Activated B cell treated with CpG ODN at 0.5 μM for 24 hours (primary cell): ENCODE data around the gene ADAT1. TPM values are rescaled to one million over a fixed set of nuclear protein-coding genes. Genes with fewer than 3 reads are reported as not detected.

Experiments used
- ATAC-seq: fragments of 200-7000 bp; cut with Tn5 transposase; one replicate; pipeline ENCODE4 v1.10.0; 2021; ENCODE audit warnings: low read depth, mild to moderate bottlenecking, moderate library complexity
- CTCF ChIA-PET: fragments of 350-600 bp; sonication (Branson Sonifier 250); formaldehyde crosslinking; loops from one replicate; lab custom pipeline; 2021; ENCODE audit warnings: antibody characterized with exemption; lab: Charles Lee
- POLR2A ChIA-PET: fragments of 350-600 bp; sonication (Branson Sonifier 250); formaldehyde crosslinking; loops from one replicate; lab custom pipeline; 2021; ENCODE audit warnings: antibody characterized with exemption; lab: Charles Lee
- DNase-seq: peaks from one replicate; pipeline ENCODE4 v3.0.0; 2022
- H3K27ac Mint-ChIP-seq: one replicate; pipeline ENCODE4 v1.8.0; 2020; ENCODE audit warnings: mixed read lengths
- H3K27me3 Mint-ChIP-seq: one replicate; pipeline ENCODE4 v1.8.0; 2021; ENCODE audit warnings: mixed read lengths
- H3K36me3 Mint-ChIP-seq: one replicate; pipeline ENCODE4 v1.8.0; 2021; ENCODE audit warnings: low read depth, mixed read lengths
- H3K4me1 Mint-ChIP-seq: one replicate; pipeline ENCODE4 v1.8.0; 2021; ENCODE audit warnings: mixed read lengths
- H3K4me3 Mint-ChIP-seq: one replicate; pipeline ENCODE4 v1.8.0; 2020; ENCODE audit warnings: mild to moderate bottlenecking, mixed read lengths
- H3K9me3 Mint-ChIP-seq: one replicate; pipeline ENCODE4 v1.8.0; 2020; ENCODE audit warnings: mixed read lengths
- CTCF ChIP-seq: fragments of 200-600 bp; IDR thresholded peaks from one replicate; pipeline ENCODE4 v1.8.0; 2022; ENCODE audit warnings: antibody characterized with exemption, mild to moderate bottlenecking
- intact Hi-C: fragments of 100-400 bp; cut with micrococcal nuclease; formaldehyde crosslinking; loops from one replicate; pipeline ENCODE4 v1.15.1; 2024
- total RNA-seq: library from RNA; stranded (reverse); gene quantifications from 2 replicates; pipeline ENCODE4 v1.2.3, GENCODE V29; 2022

ADAT1 gene
- total RNA-seq, 1 donor from 2014 or later, result 57.2 TPM

GRCh38 chr16:75558846-75559401 lies 64.2 kb downstream of the ADAT1 start:
- intact Hi-C loops, result loop anchor here (5.0 to 10.0 kb wide), 3 partner anchors 324 to 892 kb away; partner anchors contain the start of genes RFWD3 and WDR59
- Mint-ChIP-seq H3K4me3 (no peak overlapping the region), H3K27ac (no peak overlapping the region), H3K36me3 (peaks cover 3% of the 10 kb centered on the region), H3K9me3 (no peaks in the 10 kb centered on the region), H3K27me3 (no peaks in the 10 kb centered on the region), H3K4me1 (peaks cover 10% of the 10 kb centered on the region)
- CTCF ChIA-PET, result no interaction called here
- no peak for DNase-seq
- POLR2A ChIA-PET, result interaction anchor here (0.6 kb wide), 1 partner anchor 100 kb away, joined by 3 read pairs; no protein-coding TSS in a partner anchor
- TF ChIP-seq CTCF, result no peak
- ATAC-seq, result no peak

- intact Hi-C loops, result loop anchor here (1.0 to 10.0 kb wide), 13 partner anchors 9 to 889 kb away; partner anchors contain the start of genes ADAT1, CFDP1, KARS1 and RFWD3
- POLR2A ChIA-PET, result interaction anchor here (0.7 to 2.5 kb wide), 5 partner anchors 9 to 91 kb away, joined by 3 to 18 read pairs (median 10); partner anchors contain the start of genes ADAT1, GABARAPL2, KARS1 and TERF2IP
- H3K36me3 Mint-ChIP-seq, result peaks cover 3% of the 10 kb centered on the region
These were observed 66.6 kb downstream of the ADAT1 start for GRCh38 chr16:75556431-75556950.

GRCh38 chr16:75555707-75556430 lies 67.2 kb downstream of the ADAT1 start, which contains the start of gene TMEM231:
Gene TMEM231, minus strand, starts transcription at chr16:75556252. Its CDS starts 43 bp downstream, at chr16:75556209.
- ATAC-seq, result peak; percentile 94
- H3K4me1 Mint-ChIP-seq, result peaks cover 10% of the 10 kb centered on the region
- H3K4me3 Mint-ChIP-seq, result peak within 1 kb of the TSS; percentile 93
- no peak for TF ChIP-seq CTCF
- intact Hi-C loops, result loop anchor here (1.0 to 10.0 kb wide), 13 partner anchors 9 to 889 kb away; partner anchors contain the start of genes ADAT1, CFDP1, KARS1 and RFWD3
- ChIA-PET CTCF (interaction anchor here (1.8 kb wide), 1 partner anchor 39 kb away, joined by 10 read pairs; no protein-coding TSS in a partner anchor), POLR2A (interaction anchor here (0.7 to 2.5 kb wide), 6 partner anchors 10 to 92 kb away, joined by 3 to 18 read pairs (median 10); partner anchors contain the start of genes ADAT1, CHST5, GABARAPL2 and KARS1)
- H3K9me3 Mint-ChIP-seq, result no peaks in the 10 kb centered on the region
- H3K27me3 Mint-ChIP-seq, result no peaks in the 10 kb centered on the region
- H3K36me3 Mint-ChIP-seq, result peaks cover 3% of the 10 kb centered on the region
- peak; percentile 89 for DNase-seq
- H3K27ac Mint-ChIP-seq, result peak within 1 kb of the TSS; percentile 89

More at GRCh38 chr16:75556431-75556950, 66.6 kb downstream of the ADAT1 start:
- Mint-ChIP-seq H3K27me3 (no peaks in the 10 kb centered on the region), H3K9me3 (no peaks in the 10 kb centered on the region), H3K4me1 (peaks cover 10% of the 10 kb centered on the region), H3K27ac (peak overlapping the region; percentile 89), H3K4me3 (peak overlapping the region; percentile 93)
- CTCF ChIA-PET, result no interaction called here
- no peak for TF ChIP-seq CTCF
- no peak for ATAC-seq
- DNase-seq, result no peak

- Mint-ChIP-seq H3K4me3 (peak overlapping the region; percentile 93), H3K27ac (peak overlapping the region; percentile 89), H3K27me3 (no peaks in the 10 kb centered on the region), H3K9me3 (no peaks in the 10 kb centered on the region), H3K36me3 (peaks cover 3% of the 10 kb centered on the region), H3K4me1 (peaks cover 13% of the 10 kb centered on the region)
- ATAC-seq (no peak), DNase-seq (no peak)
- CTCF ChIA-PET, result interaction anchor here (1.8 kb wide), 1 partner anchor 38 kb away, joined by 10 read pairs; no protein-coding TSS in a partner anchor
- no peak for TF ChIP-seq CTCF
- intact Hi-C loops, result loop anchor here (5.0 to 10.0 kb wide), 3 partner anchors 320 to 888 kb away; partner anchors contain the start of genes RFWD3 and WDR59
- POLR2A ChIA-PET, result interaction anchor here (1.0 to 2.5 kb wide), 5 partner anchors 10 to 92 kb away, joined by 6 to 18 read pairs (median 10); partner anchors contain the start of genes ADAT1, CHST5, GABARAPL2 and KARS1
These were observed 67.8 kb downstream of the ADAT1 start for GRCh38 chr16:75555213-75555706.
